Prostate gland (tissue), 2 donors: ENCODE results near the gene IL20RB.

Experiments
- CTCF ChIP-seq, 4 experiments: fragments of 200-600 bp in 2 of 4; fragments of 450-650 bp in 2 of 4; sonication (generic) in 2 of 4; IDR thresholded peaks; 1 replicate in 3 of 4; 2 replicates in 1 of 4; pipeline ENCODE4 v1.5.1; 2016 to 2019; ENCODE audit warnings: antibody characterized with exemption in 4 of 4, mild to moderate bottlenecking in 2 of 4, moderate library complexity in 2 of 4
- POLR2A ChIP-seq: fragments of 450-650 bp; IDR thresholded peaks from one replicate; pipeline ENCODE4 v1.6.1; 2016; ENCODE audit warnings: antibody characterized with exemption, mild to moderate bottlenecking
- POLR2AphosphoS5 ChIP-seq: sonication (generic); formaldehyde crosslinking; IDR thresholded peaks from one replicate; pipeline ENCODE4 v1.6.1; 2017; ENCODE audit warnings: antibody characterized with exemption

GRCh38 chr3:136952292-136952691 is 5.5 kb upstream of the IL20RB start:
- TF ChIP-seq POLR2A (no peak), CTCF (IDR thresholded peaks at IDR 0.05) (no peak), POLR2AphosphoS5 (no peak)
